NOMO-1 treated with dmso at 0.1 percent for 144 hours (cell line): Measurements from ENCODE around the gene MEA1.

Experiments used
- DNase-seq: peaks from one replicate; lab custom pipeline; 2025; ENCODE audit not compliant: unreplicated experiment; lab: John Stamatoyannopoulos, UW

Gene MEA1

DNA sequence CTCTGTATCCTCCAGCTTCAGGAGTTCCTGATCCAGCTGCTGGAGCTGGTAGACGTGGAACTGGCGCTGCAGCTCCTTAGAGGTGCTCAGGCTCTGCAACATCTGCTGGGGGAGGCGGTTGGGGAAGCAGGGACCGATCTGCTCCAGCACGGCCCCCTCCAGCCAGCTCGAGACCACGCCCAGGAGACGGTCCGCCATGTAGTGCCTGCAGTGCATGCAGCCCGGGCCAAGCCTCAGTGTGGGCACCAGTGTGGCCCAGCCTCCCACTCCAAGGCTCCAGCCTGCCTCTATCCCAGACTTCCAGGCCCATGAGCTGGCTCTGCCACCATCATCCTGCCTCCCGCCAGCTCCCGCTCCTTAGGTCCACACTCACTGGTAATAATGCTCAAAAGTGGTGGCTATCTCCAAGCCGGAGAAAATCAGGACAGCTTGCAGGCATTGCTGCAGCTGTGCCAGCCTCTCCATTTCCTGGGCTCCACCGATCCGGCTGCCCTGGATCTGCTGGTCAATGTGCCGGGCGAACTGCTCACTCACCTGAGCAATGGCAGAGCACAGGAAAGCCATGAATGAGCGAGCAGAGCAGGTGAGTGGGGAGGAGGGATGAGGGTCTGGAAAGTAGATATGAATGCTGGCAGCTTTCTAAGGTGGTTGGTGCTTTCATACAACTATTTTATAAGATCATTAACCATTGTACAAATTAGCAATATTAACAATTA, 27.0 kb upstream of the MEA1 start:
- DNase-seq: no peak

GRCh38 chr6:43038727-43039126, 25.0 kb upstream of the MEA1 start:
- no peak for DNase-seq

- no peak for DNase-seq
These were observed 24.0 kb upstream of the MEA1 start for GRCh38 chr6:43037706-43038105.

GRCh38 chr6:43037197-43037596, 23.5 kb upstream of the MEA1 start:
- no peak for DNase-seq

DNA sequence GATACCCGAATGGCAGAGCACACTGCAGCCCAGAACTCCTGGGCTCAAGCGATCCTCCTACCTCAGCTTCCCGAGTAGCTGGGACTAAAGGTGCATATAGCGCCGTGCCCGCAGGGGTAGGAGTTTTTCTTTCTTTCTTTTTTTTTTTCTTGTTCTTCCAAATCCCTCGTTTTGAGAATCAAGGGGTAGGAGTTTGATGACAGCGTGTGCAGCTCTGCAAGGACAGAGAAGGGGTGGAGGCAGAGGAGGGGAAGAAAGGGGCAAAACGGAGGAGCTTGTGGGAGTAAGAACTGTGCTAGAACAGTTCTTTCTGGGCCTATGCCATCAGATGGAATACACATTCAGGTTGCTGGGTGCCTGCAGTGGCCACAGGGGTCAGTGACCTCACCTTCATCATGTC, 23.0 kb upstream of the MEA1 start:
- DNase-seq: no peak

- DNase-seq: no peak
These were observed 21.9 kb upstream of the MEA1 start for GRCh38 chr6:43035495-43036194.

DNA sequence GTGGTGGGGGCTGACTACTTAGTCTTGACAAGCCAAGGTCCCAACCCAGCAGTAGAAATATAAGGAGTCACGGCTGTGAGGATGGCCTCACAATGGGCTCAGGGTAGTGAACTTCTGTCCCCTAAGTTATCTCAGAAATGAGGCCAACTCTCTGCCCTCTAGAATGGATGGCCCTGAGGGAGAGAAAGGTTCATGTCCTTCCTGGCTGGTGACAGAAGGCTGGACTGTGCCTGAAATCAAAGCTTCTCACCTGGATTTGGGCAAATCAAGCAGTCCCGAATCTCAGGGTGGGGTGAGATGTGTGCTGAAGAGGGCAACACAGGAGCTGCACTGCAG, 20.4 kb upstream of the MEA1 start:
- DNase-seq: no peak

- no peak for DNase-seq
These were observed 19.9 kb upstream of the MEA1 start for GRCh38 chr6:43033496-43034189.

- no peak for DNase-seq
These were observed 18.6 kb upstream of the MEA1 start for GRCh38 chr6:43032326-43032725.

DNA sequence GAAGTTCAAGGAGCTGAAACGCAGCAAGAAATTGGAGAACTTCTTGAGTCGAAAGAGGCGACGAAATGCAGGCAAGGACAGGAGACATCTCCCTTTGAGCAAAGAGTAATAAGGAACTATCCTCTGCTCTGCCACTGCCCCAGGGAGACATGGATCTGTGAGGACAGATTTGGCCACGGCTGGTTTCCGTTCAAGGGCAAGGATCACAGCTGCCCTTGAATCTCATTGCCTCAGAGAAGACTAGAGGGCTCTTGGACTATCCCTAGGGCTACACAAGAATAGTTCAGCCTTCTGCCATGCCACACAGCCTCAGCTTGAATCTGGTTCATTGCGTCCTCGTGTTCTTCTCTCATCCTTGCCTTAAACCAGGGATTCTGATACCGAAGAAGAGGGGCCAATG, 15.4 kb upstream of the MEA1 start:
- DNase-seq: no peak

DNA sequence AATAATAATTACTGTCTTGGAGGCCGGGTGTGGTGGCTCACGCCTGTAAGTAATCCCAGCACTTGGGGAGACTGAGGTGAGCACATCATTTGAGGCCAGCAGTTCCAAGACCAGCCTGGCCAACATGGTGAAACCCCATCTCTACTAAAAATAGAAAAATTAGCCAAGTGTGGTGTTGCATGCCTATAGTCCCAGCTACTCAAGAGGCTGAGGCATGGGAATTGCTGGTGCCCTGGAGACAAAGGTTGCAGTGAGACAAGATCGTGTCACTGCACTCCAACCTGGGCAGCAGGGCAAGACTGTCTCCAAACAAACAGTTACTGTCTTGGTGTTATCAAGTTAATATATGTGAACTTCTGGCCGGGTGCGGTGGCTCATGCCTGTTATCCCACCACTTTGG, 12.6 kb upstream of the MEA1 start:
- DNase-seq: no peak

DNA sequence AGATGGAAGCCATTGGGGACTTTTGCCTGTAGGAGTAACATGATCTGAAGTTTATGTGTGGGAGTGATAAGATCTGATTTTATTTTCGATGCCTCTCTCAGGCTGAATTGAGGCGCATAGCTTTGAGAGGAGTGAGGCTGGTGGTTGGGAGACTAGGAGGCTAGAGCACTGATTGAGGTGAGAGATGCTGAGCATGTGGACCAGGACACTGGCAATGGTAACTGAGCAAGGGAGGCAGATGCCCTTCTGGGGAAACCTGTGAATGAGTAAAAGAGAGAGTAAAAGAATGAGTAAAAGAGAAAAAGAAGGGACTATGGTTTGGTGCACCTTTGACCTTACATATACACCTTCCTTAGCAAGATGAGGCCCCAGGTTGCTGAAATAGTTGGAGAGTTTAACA, 10.7 kb upstream of the MEA1 start:
- DNase-seq: no peak

GRCh38 chr6:43021270-43022047, 7.7 kb upstream of the MEA1 start, which contains the start of gene RRP36:
RRP36 (plus strand) TSS chr6:43021623; CDS start chr6:43021655, 32 bp downstream.
- peak; percentile 60 for DNase-seq

DNA sequence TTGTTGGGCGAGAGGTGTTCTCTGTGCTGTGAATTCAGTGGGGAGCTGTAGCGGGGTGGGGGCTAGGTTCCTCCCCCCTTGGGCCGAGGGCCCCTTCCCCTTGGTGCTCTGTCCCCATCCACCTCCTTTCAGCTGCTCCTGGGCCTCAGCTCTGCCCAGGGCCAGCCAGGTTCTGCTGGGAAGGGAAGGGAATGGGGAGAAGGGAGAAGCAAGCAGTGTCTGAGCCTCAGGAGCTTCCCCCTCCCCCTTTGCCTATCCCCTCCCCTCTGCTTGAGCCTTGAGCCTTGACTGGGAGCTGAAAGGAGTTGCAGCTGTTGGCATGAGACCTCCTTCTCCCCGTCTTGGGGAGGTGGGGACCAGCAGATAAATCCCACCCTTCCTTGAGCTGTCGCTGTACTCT, 7.1 kb upstream of the MEA1 start:
- DNase-seq: no peak

GRCh38 chr6:43020052-43020705, 6.4 kb upstream of the MEA1 start:
- no peak for DNase-seq

DNA sequence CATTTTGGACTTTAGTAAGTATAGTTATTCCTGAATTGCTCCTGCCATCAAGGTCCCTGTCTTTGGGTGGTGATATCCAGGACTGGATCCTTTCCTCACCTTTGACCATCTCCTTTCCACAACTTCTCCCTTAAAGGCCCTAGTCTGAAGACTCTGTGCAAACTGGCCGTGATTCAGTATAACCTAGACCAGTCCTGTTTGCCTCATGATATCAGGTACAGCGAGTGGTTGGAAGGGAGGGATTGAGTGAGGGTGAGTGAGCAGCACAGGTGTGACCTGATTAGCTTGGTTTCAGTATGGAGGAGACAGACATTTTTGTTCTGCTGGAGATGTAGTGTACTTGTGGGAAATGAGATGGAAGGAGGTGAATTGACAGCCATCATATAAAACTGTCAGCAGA, 5.4 kb upstream of the MEA1 start:
- DNase-seq: no peak

DNA sequence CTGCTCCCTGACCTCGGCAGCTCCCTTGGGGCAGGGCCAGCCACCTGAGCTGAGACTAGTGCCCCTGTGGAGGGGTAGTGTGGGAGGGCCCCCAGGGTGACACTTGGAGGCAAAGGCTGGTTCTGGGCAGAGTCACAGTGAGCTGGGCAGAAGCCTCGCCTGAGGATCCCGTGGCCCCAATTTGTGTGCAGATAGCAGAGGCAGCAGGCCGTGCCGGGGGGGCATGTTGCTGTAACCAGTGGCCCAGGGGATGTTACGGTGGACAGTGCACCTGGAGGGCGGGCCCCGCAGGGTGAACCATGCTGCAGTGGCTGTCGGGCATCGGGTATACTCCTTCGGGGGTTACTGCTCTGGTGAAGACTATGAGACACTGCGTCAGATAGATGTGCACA, 3.2 kb upstream of the MEA1 start:
- DNase-seq: no peak

DNA sequence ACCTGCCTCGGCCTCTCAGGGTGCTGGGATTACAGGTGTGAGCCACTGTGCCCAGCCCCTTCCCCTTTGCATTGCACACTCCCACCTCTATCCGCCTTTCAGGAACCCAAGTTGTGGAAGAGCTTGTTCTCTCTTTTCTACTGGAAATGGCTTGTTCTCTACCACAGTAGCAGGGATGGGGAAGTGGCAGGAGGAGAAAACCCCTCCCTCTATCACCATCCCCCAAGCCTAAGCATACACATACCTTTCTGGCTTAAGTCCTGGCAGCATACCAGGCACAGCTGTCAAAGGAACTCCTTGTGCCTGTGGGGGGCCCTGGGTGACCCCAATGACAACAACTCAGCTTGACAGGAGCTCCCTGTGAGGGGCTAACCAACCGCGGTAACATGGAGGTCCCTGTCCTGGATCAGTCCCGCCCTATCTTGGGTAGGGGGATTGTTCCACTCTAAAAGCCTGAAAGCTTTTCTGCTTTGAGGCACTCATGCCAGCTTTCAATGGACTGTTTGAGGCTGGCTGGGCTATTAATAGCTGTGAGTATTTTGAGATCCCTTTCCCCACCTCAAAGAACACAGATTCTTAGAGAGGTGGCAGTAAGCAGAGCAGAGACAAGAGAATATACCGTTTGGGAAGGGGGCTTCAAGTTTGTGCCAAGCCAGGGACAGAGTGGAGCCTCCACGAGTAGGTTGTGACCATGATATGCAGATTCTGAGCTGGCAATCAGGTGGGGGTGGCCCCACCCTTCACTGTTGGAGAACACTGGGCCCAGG, 2.6 kb upstream of the MEA1 start:
- DNase-seq: no peak

DNA sequence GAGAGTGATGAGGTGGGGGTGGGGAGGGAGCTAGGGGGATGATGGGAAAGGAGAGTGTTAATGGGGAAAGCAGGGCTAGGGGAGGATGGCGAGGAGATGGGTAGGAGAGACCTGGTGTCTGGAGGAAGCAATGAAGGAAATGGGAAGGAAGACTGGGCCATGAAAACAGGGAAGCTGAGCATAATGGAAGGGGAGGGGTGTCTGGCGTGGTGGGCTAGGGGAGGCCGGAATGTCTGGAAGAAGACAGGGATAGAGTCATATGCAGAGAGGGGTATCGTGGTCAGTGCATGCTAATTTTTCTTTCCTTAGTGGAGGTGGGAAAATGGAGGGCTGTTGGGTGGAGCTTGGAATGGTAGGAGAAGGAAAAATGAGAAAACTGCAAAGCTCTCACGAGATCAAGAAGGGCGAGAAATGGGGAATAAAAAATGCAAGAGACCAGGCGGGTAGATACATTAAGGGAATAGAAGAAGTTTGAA, 726 bp upstream of the MEA1 start:
- no peak for DNase-seq
